ENCODE results near the gene RYK. TPM values are rescaled to one million over a fixed set of nuclear protein-coding genes. Genes with fewer than 3 reads are reported as not detected.
A peak's percentile ranks its signal among the peaks of the same experiment; 100 is the strongest.
"Not testable (repeated sequence)": the region's sequence is repeated elsewhere in the genome, so short reads cannot be mapped to it uniquely, and the experiment has no call there.

RYK gene
- total RNA-seq, 1 experiment from 2014 or later, result 77.8 TPM

DNA sequence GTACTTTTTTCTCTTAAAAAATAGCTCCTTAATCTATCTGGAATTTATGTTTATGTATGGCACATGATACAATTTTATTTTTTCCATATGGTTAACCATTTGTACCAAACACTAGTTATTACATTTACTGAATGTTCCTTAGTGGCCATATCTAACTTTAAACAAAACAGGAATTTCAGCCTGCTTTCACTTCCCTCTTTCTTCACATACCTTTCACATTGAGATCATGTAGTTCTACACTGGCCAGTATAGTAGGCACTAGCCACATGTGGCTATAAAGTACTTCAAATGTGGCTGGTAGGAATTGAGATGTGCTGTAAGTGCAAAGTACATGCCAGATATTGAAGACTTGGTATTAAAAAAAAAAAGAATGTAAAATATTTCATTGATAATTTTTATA is 4.7 kb upstream of the RYK start:
- DNase-seq (ENCODE audit: low spot score), result no peak

DNA sequence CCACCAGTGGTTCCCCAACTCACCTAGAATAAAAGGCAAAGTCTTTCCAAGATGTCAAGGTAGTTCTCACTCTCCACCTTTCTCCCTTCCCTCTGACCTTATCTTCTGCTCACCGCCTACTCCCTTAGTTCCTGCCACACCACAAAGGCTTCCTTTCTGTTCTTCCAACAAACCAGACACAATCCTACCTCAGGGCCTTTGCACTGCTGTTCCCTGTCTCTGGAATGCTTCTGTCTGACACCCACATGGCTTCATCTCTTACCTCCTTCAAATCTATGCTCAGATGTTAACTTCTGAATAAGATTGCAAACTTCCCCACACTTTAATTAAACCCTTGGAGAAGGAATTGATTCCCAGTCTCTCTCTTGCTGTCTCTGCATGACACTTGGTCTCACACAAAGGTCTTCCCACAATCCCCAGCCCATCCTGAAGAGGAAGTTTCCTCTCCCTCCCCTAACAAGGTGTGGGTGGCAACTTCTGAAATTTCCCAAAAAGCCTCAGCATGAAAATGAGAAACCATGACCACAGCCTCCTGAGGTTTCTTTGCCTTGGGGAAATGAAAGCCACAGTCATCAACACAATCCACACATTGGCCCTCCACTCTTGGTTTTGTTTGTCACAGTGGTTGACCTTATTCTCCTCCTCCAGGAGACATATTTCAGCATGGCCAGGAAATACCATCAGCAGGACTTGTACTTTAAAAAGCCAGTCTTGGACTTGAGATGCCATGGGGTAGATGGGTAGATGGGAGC is 3.0 kb upstream of the RYK start:
- peak; percentile 81 for DNase-seq (ENCODE audit: low spot score)

DNA sequence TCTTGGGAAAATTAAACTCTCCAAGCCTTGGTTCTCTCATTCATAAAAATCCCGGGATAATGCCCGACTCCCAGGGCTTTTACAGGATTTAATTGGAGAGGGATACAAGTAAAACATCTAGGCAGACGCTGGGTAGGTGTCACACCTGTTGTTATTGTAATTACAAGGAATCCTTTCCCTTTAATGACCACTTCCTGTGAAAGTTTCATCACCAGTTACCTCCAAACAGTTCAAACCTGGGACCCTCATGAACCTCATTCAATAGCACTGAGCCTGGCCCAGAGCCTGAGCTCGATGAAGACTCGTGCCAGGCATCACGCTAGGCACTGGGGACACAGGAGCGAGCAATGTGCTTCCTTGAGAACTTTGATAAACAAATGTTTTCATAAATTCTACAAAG is 2.1 kb upstream of the RYK start:
- DNase-seq (ENCODE audit: low spot score), result no peak

DNA sequence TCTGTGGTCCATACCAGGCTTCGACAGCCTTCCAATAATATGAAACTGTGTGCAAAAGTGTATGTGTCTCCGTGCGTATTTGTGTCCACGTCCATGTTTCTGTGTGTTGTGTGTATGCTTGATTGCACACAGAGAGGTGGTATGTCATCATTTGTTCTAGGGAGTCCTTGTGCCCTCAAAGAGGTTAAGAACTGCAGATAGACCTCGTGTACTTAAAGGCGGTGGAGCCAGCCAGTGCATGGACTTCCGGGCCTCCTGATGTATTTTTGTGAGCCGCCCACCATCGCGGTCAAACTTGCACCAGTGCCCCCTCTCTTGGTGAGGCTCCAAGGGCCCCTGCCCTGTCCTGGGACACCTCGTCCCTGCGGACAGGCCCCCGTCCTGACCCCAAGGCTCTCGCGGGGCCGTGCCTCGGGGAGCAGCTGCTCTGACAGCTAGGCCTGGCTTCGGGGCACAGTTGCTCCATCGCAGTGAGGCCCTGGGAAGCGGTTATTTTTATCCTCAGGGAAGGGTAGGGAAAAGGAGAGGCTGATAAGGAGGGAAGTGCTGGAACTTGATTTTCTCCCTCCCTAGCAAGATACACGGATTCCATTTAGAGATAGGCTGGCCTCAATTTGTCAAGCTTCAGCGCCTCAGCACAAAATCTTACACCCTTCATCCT is 1.2 kb upstream of the RYK start:
- DNase-seq (ENCODE audit: low spot score), result no peak

- DNase-seq (ENCODE audit: low spot score), result peak; percentile 34
Observed at GRCh38 chr3:134249935-134250716, 533 bp downstream of the RYK start.

- no peak for DNase-seq (ENCODE audit: low spot score)
Observed at GRCh38 chr3:134249296-134249841, 1.3 kb downstream of the RYK start.

GRCh38 chr3:134244921-134245320 is 5.7 kb downstream of the RYK start:
- no peak for DNase-seq (ENCODE audit: low spot score)

DNA sequence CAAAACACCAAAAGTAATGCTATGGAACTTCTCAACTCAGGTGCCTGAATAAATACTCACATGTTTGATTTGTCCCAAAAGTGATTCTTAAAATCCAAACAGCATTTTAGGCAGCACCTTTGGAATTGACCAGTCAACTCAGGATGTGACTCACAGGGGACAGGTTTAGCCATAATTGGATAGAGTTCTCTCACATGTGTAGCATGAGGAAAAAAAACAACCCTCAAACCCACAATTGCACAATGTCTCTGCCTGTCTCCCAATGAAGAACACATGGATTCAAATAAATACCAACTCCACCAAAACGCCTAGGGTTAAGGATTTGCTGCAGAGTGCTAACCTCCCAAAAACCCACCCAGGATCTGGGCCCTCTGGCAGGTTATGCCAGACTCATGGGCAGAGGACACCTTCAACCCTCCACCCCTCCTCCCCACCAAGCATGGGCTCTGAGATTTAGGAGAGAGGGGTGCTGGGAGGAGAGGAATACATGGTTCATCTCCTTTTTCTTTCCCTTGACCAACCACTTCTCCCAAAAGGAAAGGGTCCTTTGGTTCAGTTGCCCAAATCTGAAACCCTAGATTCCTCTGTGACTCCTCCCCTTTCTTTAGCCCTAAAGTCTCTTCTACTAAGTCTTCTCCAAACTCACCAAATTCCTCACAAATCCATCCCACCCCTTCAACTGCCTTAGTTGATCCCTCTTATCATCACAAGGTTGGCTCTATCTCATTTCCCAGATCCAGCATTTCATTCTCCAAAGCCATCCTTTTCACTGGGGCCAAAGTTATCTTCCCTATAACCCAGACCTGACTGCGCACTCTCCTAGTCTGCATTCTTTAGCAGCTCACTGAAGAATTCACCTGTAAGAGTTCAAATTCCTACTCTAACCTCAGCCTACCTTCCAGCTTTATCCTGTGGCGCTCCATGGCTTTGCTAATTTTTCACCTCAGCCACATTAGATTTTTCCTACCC is 7.7 kb downstream of the RYK start:
- DNase-seq (ENCODE audit: low spot score), result peak; percentile 91

DNA sequence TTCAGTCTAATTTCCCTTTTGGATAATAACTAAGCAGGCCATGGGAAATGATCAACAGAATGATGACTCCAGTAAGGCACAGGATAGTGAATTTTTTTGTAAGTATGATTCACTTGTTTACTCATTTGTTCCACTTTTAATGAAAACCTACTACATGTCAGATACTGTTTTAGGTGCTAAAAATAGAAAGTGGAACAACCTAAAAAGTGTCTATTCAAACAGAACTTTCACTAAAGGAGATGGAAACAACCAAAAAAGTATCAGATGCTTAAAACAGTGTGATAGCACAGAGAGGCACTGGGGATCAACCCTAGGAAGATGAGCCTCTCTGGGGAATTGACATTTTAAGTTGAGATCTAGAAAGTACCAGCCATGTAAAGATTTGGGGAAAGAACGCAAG is 11.1 kb downstream of the RYK start:
- DNase-seq (ENCODE audit: low spot score), result no peak

DNA sequence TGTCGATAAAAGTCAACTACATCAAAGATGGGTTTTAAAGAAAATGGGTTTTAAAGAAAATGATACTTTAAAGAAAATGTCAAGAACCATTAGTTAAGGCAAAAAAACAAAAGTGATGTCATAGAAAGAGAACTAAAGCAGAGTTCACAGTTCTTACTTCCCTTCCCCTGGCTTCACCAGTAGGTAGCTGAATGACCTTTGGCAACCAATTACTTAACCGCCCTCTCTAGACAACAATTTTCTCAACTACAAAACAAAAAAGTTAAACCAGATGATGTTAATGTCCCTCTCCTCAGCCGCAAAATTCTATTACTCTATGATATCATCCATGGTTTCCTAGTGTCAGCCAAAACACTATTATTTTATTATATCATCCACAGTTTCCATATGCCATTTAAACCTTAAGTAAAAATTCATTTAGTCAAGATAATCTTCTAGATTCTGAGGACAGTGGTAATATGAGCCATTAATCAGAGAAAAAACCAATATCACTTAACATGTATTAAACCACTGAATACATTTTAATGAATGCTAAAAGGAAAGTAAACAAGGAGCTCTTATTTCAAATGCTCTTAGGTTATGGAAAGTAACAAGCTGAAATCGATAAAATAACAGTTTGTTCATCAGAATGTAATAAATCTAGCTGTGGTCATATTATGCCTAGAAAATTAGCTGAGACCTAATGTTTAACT is 13.1 kb downstream of the RYK start:
- no peak for DNase-seq (ENCODE audit: low spot score)

GRCh38 chr3:134236505-134237170 is 14.0 kb downstream of the RYK start:
- DNase-seq (ENCODE audit: low spot score), result no peak

- no peak for DNase-seq (ENCODE audit: low spot score)
Observed at GRCh38 chr3:134235577-134236076, 15.0 kb downstream of the RYK start.

DNA sequence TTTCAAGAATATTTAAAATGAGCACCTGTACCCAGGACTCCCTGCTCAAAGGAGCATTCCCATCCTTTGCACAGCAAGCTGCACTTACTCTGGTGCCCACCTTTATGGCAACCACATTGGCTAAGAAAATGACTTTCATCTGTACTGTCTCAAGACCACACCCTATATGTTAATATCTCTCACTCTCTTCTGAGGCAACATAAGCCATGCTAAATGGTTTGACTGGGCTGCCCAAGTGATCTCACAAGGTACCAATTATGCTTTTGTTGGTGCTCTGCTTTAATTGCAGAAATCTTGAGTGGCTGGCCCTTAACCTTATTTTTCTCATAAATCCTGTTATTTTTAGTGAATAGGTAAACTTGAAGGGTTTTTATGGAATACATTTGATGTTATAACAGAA is 17.7 kb downstream of the RYK start:
- no peak for DNase-seq (ENCODE audit: low spot score)

DNA sequence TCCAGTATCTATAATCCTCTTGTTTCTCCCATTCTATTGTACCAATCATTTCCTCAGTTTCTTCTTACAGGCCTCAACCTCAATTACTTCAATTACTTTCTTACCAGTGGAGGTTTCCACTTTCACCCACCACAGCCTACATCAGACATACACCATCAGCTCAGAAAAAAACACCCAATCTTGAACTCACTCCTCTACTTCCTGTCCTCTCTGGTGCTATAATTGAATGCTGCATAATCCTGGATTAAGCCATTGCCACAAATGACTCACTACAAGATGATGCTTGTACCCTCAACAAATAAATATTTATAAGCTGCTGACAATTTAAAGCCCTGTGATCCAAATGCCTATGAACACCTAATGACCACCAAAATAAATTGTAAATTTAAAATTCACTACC is 18.5 kb downstream of the RYK start:
- peak; percentile 63 for DNase-seq (ENCODE audit: low spot score)

GRCh38 chr3:134231131-134231530 is 19.5 kb downstream of the RYK start:
- no peak for DNase-seq (ENCODE audit: low spot score)

DNA sequence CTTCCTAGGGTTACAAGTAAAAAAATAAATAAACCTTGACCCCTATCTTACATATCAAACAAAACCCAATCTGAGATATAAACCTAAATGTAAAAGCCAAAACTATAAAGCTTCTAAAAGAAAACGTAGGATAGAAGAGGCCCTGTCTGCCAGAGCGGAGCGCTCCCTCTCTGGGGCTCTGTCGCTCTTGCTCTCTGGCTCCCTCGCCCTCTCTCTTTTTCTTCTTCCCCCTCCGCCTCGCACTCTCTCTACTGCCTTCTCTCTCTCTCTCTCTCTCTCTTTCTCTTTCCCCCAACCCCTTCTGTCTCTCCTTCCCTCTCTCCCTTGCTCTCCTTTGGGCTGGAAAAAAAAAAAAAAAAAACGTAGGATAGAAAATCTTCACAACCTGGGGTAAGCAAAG is 21.6 kb downstream of the RYK start:
- DNase-seq (ENCODE audit: low spot score), result no peak

DNA sequence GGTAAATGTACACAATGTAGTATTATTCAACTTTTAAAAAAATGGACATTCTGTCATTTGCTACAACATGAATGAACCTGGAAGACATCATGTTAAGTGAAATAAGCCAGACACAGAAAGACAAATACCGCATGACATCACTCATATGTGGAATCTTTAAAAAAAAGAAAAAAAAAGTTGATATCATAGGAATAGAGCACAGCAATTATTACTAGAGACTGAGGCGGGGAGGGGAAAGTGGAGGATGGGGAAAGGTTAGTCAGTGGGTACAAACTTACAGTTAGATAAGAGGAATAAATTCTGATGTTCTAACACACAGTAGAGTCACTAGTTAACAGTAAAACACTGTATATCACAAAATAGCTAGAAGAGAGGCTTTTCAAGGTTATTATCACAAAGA is 22.2 kb downstream of the RYK start:
- DNase-seq (ENCODE audit: low spot score), result no peak

GRCh38 chr3:134228035-134228434 is 22.6 kb downstream of the RYK start:
- DNase-seq (ENCODE audit: low spot score), result no peak

DNA sequence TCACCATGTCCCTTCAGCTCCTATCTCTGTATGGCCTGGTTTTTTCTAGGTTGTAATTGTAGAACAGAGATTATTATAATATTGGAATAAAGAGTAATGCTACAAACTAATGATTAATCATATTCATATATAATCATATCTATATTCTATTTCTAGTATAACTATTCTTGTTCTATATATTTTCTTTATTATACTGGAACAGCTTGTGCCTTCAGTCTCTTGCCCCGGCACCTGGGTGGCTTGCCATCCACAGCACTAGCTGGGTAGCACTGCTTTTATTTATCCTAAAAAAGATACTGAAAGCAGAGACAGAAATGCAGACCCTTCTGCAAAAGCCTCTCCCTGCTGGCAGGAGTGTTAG is 25.9 kb downstream of the RYK start:
- not testable (repeated sequence) for DNase-seq (ENCODE audit: low spot score)

- DNase-seq (ENCODE audit: low spot score), result no peak
Observed at GRCh38 chr3:134222835-134223234, 27.8 kb downstream of the RYK start.

All from H4 (cell line).